Heart left ventricle (tissue), 16 donors: ENCODE measurements around the gene DENND1C. TPM values are rescaled to one million over a fixed set of nuclear protein-coding genes. Genes with fewer than 3 reads are reported as not detected.

Experiments used
- ATAC-seq, 4 donors: fragments of 200-7000 bp; cut with Tn5 transposase; one replicate each; pipeline ENCODE4 v1.9.1; 2020 to 2022; ENCODE audit warnings: moderate library complexity in 4 of 4, mild to moderate bottlenecking in 3 of 4, moderate number of reproducible peaks in 1 of 4
- DNase-seq, 5 donors: peaks; one replicate each; pipeline ENCODE4 v3.0.0-alpha.2; 2020
- H3K27ac ChIP-seq, 12 donors: fragments of 200-600 bp; sonication (generic) in 4 of 12; one replicate each; pipeline versions ENCODE4 v1.5.0 to v1.8.0; 2016 to 2022; ENCODE audit warnings: mild to moderate bottlenecking in 2 of 12
- H3K27me3 ChIP-seq, 9 donors: fragments of 200-600 bp; sonication (generic) in 2 of 9; one replicate each; pipeline versions ENCODE4 v1.5.1 to v1.8.0; 2016 to 2022; ENCODE audit warnings: mild to moderate bottlenecking in 3 of 9
- H3K36me3 ChIP-seq, 9 donors: fragments of 200-600 bp; sonication (generic) in 2 of 9; one replicate each; pipeline versions ENCODE4 v1.5.0 to v1.8.0; 2018 to 2022; ENCODE audit warnings: mild to moderate bottlenecking in 2 of 9
- H3K4me1 ChIP-seq, 12 donors: fragments of 200-600 bp; sonication (generic) in 4 of 12; one replicate each; pipeline versions ENCODE4 v1.5.0 to v1.8.0; 2016 to 2022; ENCODE audit warnings: mild to moderate bottlenecking in 3 of 12
- H3K4me3 ChIP-seq, 12 donors: fragments of 200-600 bp; sonication (generic) in 4 of 12; one replicate each; pipeline versions ENCODE4 v1.5.0 to v1.8.0; 2017 to 2022; ENCODE audit warnings: mild to moderate bottlenecking in 9 of 12, moderate library complexity in 4 of 12
- H3K9me3 ChIP-seq, 12 donors: fragments of 200-600 bp; sonication (generic) in 4 of 12; one replicate each; pipeline versions ENCODE4 v1.5.0 to v1.8.0; 2016 to 2022; ENCODE audit warnings: mild to moderate bottlenecking in 1 of 12
- POLR2A ChIP-seq, 2 donors: fragments of 450-650 bp; IDR thresholded peaks; one replicate each; pipeline ENCODE4 v1.6.1; 2017; ENCODE audit warnings: antibody characterized with exemption in 2 of 2, mild to moderate bottlenecking in 2 of 2, moderate library complexity in 2 of 2
- WGBS, 4 donors: extraction: QIAGEN DNeasy Blood & Tissue Kit in 2 of 4; methylation state at CpG; one replicate each; pipeline versions ENCODE4 v1.1.5 to v1.1.7; 2013 to 2018; 5-methylcytosine and 5-hydroxymethylcytosine counted together
- intact Hi-C, 10 donors: fragments of 100-400 bp; cut with DNase I; formaldehyde crosslinking; loops; one replicate each; pipeline versions ENCODE4 v1.11.1 to v1.14.2; 2022
- polyA plus RNA-seq, 2 donors: library from polyadenylated mRNA; stranded (reverse); fragments of 200-250 nt; gene quantifications; one replicate each; pipeline ENCODE4 v1.2.3, GENCODE V29; 2013
- total RNA-seq, 9 donors: library from RNA; depleted of rRNA in 2 of 9; stranded (reverse); fragments of >200 nt in 2 of 9; fragmentation: NEBNext Ultra II Directional in 3 of 9; extraction: Animal tissue kit (Norgen Biotek cat#: 25700) in 3 of 9; gene quantifications; one replicate each; pipeline versions ENCODE4 v1.1.0 to v1.2.4, GENCODE V29; 2016 to 2023
- TF ChIP-seq, protein P1 (sequence below), 12 donors: fragments of 200-600 bp; sonication (generic) in 4 of 12; IDR thresholded peaks; one replicate each; pipeline versions ENCODE4 v1.5.0 to v1.8.0; 2018 to 2022; ENCODE audit warnings: antibody characterized with exemption in 12 of 12, mild to moderate bottlenecking in 5 of 12
- donor health status: ischemic (EF 13 %, LVEDD 7.1; RV severe dilation, severe dysfunction).
- donor health status: healthy with polysubstance abuse.
- donor health status: DM: no; HTN: yes; CAD: no.
- donor health status: DM: no; HTN: no; CAD: no.
- donor health status: ischemic (EF 25% LVEDD 6.9; RV normal size, moderate dysfunction).
- donor health status: ischemic (EF 25% LVEDD 5.7; RV mildly dilated, moderate dysfunction).
- donor health status: healthy.
- donor health status: DM: yes; HTN: yes; CAD: no.
- donor health status: ischemic (EF 35%, LVEDD 5.7; RV mildly dilated, moderate dysfunction).
- donor health status: nonischemic (EF 11% LVEDD 7.7; RV severe dilation, severe dysfunction).
- donor health status: DM: yes; HTN: yes; CAD: no.
- donor health status: PGD.
- donor health status: ischemic (EF 29% LVEDD 5.4; RV normal size, mild dysfunction).
- donor health status: nonischemic (EF 23%, LVEDD 6.1; RV moderate dilation, normal function).

Gene DENND1C
- total and polyA plus RNA-seq, 11 donors: 0.17 to 9.5 (median 0.45) TPM

GRCh38 chr19:6470173-6470572 lies 11.4 kb downstream of the DENND1C start:
- no peak overlapping the region for H3K4me3 ChIP-seq
- ATAC-seq: no peak
- TF ChIP-seq, protein P1, sequence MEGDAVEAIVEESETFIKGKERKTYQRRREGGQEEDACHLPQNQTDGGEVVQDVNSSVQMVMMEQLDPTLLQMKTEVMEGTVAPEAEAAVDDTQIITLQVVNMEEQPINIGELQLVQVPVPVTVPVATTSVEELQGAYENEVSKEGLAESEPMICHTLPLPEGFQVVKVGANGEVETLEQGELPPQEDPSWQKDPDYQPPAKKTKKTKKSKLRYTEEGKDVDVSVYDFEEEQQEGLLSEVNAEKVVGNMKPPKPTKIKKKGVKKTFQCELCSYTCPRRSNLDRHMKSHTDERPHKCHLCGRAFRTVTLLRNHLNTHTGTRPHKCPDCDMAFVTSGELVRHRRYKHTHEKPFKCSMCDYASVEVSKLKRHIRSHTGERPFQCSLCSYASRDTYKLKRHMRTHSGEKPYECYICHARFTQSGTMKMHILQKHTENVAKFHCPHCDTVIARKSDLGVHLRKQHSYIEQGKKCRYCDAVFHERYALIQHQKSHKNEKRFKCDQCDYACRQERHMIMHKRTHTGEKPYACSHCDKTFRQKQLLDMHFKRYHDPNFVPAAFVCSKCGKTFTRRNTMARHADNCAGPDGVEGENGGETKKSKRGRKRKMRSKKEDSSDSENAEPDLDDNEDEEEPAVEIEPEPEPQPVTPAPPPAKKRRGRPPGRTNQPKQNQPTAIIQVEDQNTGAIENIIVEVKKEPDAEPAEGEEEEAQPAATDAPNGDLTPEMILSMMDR (IDR thresholded peaks at IDR 0.05): no peak
- TF ChIP-seq POLR2A (IDR thresholded peaks at IDR 0.05): no peak
- H3K36me3 ChIP-seq: peaks cover 0 to 10% (median 0%) of the 10 kb centered on the region in 9 donors
- intact Hi-C loops: no loop called here
- H3K27me3 ChIP-seq: peaks cover under 1 to 21% (median 5%) of the 10 kb centered on the region in 9 donors
- no peak overlapping the region for H3K27ac ChIP-seq
- 63 to 71% (median 67%) methylated on average over 8 of the region's 8 CpGs for WGBS, 4 donors
- H3K9me3 ChIP-seq: no peaks in the 10 kb centered on the region
- H3K4me1 ChIP-seq: no peaks in the 10 kb centered on the region
- no peak for DNase-seq

- DNase-seq (no peak), ATAC-seq (no peak)
- 57 to 71% (median 70%) methylated on average over 8 of the region's 8 CpGs for WGBS, 4 donors
- TF ChIP-seq POLR2A (IDR thresholded peaks at IDR 0.05): no peak
- TF ChIP-seq, protein P1 (IDR thresholded peaks at IDR 0.05): no peak
- Histone ChIP-seq H3K27ac (no peak overlapping the region), H3K27me3 (peaks cover 12 to 36% (median 20%) of the 10 kb centered on the region in 9 donors), H3K36me3 (no peaks in the 10 kb centered on the region), H3K4me1 (peaks cover 0 to 6% (median 0%) of the 10 kb centered on the region in 12 donors), H3K9me3 (no peaks in the 10 kb centered on the region), H3K4me3 (no peak overlapping the region)
- intact Hi-C loops: no loop called here
Observed at GRCh38 chr19:6467384-6467783, 14.2 kb downstream of the DENND1C start.

GRCh38 chr19:6466526-6467248 lies 14.9 kb downstream of the DENND1C start:
- intact Hi-C loops: no loop called here
- no peak for ATAC-seq
- no peak for TF ChIP-seq POLR2A (IDR thresholded peaks at IDR 0.05)
- TF ChIP-seq, protein P1 (IDR thresholded peaks at IDR 0.05): no peak
- Histone ChIP-seq H3K4me3 (no peak overlapping the region), H3K4me1 (peaks cover 0 to 6% (median 0%) of the 10 kb centered on the region in 12 donors), H3K27me3 (peaks cover 12 to 35% (median 20%) of the 10 kb centered on the region in 9 donors), H3K27ac (no peak overlapping the region), H3K9me3 (no peaks in the 10 kb centered on the region), H3K36me3 (no peaks in the 10 kb centered on the region)
- no peak for DNase-seq
- WGBS, 4 donors: 85 to 88% (median 87%) methylated on average over 15 to 21 of the region's 21 CpGs

GRCh38 chr19:6465663-6466062 lies 15.9 kb downstream of the DENND1C start:
- TF ChIP-seq, protein P1 (IDR thresholded peaks at IDR 0.05): no peak
- no peak for TF ChIP-seq POLR2A (IDR thresholded peaks at IDR 0.05)
- H3K9me3 ChIP-seq: no peaks in the 10 kb centered on the region
- ATAC-seq (no peak), DNase-seq (no peak)
- H3K27ac ChIP-seq: no peak overlapping the region
- WGBS, 4 donors: 80 to 91% (median 88%) methylated on average over 8 of the region's 8 CpGs
- H3K36me3 ChIP-seq: no peaks in the 10 kb centered on the region
- H3K27me3 ChIP-seq: peaks cover 12 to 32% (median 20%) of the 10 kb centered on the region in 9 donors
- H3K4me1 ChIP-seq: peaks cover 0 to 8% (median 2%) of the 10 kb centered on the region in 12 donors
- intact Hi-C loops: no loop called here
- H3K4me3 ChIP-seq: no peak overlapping the region
